H1 (cell line): ENCODE data around the gene ADGRF1. TPM values are rescaled to one million over a fixed set of nuclear protein-coding genes. Genes with fewer than 3 reads are reported as not detected.

Source experiments
- CBX8 ChIP-seq: fragments of 300-800, 300-1000 bp; sonication (generic); IDR thresholded peaks from 2 replicates; pipeline ENCODE4 v1.7.1; 2016; ENCODE audit warnings: low read depth, low read length, borderline replicate concordance
- CEBPB ChIP-seq: IDR thresholded peaks from 2 replicates; pipeline ENCODE4 v1.6.1; 2012; ENCODE audit warnings: low read depth, low read length
- JUN ChIP-seq: IDR thresholded peaks from 2 replicates; pipeline ENCODE4 v1.6.1; 2011; ENCODE audit warnings: low read depth, mild to moderate bottlenecking, improper control_type of control experiment, low read length
- POLR2AphosphoS5 ChIP-seq: IDR thresholded peaks from 2 replicates; pipeline ENCODE4 v1.6.1; 2011; ENCODE audit warnings: low read depth, low read length
- RFX5 ChIP-seq: IDR thresholded peaks from 2 replicates; pipeline ENCODE4 v1.6.1; 2011; ENCODE audit warnings: low read depth, low read length, improper control_type of control experiment, borderline replicate concordance
- RNF2 ChIP-seq: fragments of 200-900, 300-1000 bp; sonication (generic); IDR thresholded peaks from 2 replicates; pipeline ENCODE4 v1.7.1; 2016; ENCODE audit warnings: borderline replicate concordance, low read depth, mild to moderate bottlenecking, antibody characterized with exemption, low read length; ENCODE audit not compliant: poor library complexity, severe bottlenecking; ENCODE audit errors: missing control alignments
- SUZ12 ChIP-seq: fragments of 200-600 bp; sonication (generic); IDR thresholded peaks from 2 replicates; pipeline ENCODE4 v1.6.1; 2012; ENCODE audit warnings: mild to moderate bottlenecking, inconsistent platforms, low read length, moderate library complexity, mixed read lengths
- TBP ChIP-seq: IDR thresholded peaks from 2 replicates; pipeline ENCODE4 v1.6.1; 2011; ENCODE audit warnings: low read depth, low read length, improper control_type of control experiment
- YY1 ChIP-seq: IDR thresholded peaks from 2 replicates; pipeline ENCODE4 v1.6.1; 2011; ENCODE audit warnings: low read depth, mild to moderate bottlenecking, low read length
- polyA plus RNA-seq, 7 experiments: library from polyadenylated mRNA; depleted of rRNA in 3 of 7; stranded (reverse) in 5 of 7; unstranded in 2 of 7; fragments of >200 nt in 5 of 7; fragments of 200-250 nt in 2 of 7; gene quantifications; 1 replicate in 5 of 7; 2 replicates in 1 of 7; 4 replicates in 1 of 7; pipeline versions ENCODE4 v1.2.1 to v1.2.3, GENCODE V29; 2011 to 2013; ENCODE audit warnings: missing spikeins in 2 of 7, mixed read lengths in 2 of 7
- total RNA-seq: library from RNA; stranded (reverse); fragmentation: NEBNext Ultra II Directional; extraction: Animal tissue kit (Norgen Biotek cat#: 25700); gene quantifications from 2 replicates; pipeline ENCODE4 v1.2.1, GENCODE V29; 2021

ADGRF1 gene
- total and polyA plus RNA-seq, 2 of the 8 experiments (the other 6 are each of a cell fraction or from before 2014, with no cell fraction given) = not detected

DNA sequence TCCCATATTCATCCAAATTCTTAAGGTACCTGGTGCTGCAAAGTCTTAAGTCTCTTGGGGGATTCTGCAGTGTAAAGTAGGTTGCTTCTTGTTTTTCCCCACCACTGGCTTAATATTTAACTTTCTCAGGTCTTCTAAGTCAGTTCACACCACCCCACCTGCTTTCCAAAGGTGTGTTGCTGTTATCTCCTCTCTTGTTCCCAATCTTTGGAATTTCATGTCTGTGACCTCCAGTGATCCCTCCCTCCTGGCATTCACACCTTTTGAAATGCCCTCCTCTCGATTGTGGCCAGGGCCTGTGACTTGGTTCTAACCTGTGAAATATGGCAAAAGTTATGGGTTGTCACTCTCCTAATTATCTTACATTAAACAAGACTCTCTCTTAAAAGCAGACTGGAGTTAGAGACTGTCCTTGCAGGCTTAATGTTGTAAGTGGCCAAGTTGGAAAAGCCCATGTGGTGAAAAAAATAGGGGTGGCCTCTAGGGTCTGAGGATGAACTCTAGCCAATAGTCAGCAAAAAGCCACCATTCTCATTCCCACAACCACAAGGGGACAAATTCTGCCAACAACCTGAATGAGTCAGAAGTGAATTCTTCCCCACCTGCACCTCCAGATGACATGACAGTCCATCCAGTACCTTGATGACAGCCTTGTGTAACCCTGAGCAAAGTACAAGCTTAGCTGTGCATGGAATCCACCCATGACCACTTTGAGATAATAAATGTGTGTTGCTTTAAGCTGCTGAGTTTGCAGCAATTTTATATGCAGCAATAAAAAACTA lies 45.1 kb downstream of the ADGRF1 start (continued):
- TF ChIP-seq TBP (no peak), RNF2 (no peak), CEBPB (no peak), JUN (no peak), CBX8 (no peak), YY1 (no peak), POLR2AphosphoS5 (no peak), RFX5 (no peak), SUZ12 (no peak)
